GM12801 (cell line): Measurements from ENCODE around the gene TNIP3.

Experiments used
- CTCF ChIP-seq: IDR thresholded peaks from one replicate; pipeline ENCODE4 v1.5.1; 2011; ENCODE audit warnings: control low read depth; ENCODE audit not compliant: insufficient read length; ENCODE audit errors: extremely low read depth

Gene TNIP3

GRCh38 chr4:121145430-121145829 lies 18.7 kb downstream of the TNIP3 start:
- TF ChIP-seq CTCF, result no peak

DNA sequence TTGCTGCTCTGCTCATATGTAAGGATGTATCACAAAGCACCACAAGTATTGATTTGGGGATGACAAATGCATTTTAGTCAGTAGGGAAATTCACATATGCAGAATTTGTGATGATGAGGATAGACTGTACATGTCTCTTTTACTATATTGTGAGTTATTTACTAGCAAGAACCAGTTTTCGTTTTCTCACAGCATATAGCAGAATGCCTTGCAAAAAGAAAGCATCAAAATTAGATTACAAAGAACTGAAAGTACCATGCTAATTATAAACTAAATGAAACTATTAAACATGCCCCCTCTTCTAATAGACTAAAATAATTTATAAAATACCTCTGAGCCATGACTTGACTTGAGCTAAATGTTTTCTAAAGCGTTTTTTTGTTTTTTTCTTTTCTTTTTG lies 20.1 kb downstream of the TNIP3 start:
- no peak for TF ChIP-seq CTCF

DNA sequence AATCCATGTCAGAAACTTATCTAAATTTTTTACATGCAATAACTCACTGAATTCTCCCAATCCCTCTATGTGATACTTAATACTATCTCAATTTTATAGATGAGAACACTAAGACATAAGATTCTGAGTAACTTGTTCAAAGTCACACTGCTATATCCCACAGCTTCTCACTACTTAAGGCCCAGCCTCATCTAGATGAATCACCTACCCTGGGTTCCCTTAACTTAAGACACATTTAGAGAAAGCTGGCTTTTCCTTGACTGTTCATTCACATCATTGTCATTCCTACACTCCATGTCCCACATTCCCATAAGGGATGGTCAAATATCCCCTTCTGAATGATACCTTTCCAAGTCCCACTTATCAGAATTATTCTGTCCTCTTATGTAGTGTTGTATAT lies 21.0 kb downstream of the TNIP3 start:
- TF ChIP-seq CTCF, result no peak

DNA sequence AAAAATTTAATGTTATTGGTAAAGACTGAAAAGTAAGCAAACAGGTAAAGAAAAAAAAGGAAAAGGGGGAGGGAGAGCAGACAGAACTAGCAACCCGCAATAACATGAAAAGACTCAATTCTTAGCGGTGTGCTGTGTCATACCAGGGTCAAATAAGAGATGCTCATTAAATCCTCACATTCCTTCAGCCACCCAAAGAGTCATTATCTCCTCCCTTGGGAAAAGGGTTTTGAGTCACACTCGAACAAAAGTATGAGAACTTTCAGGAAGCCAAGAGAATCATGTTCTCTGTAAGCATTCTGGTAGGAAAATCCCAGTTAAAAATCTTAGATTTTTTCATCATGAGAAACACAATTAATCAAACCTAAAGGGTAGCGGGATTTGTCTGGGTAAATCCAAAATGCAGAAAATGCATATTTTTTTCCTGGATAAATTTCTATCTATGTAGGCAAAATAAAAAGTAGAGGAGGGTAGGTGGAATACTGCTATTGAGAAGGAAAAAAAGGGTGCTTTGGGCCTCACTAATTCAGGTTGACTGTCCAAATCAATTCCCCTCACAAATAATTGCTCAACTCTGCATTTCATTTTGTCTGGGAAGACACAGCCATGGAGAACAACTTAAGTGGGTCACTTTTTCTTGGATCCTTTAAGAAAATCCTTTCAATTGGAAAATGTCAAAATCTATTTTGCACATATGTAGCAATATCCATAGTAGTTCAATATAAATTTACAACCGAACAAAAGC lies 23.2 kb downstream of the TNIP3 start:
- no peak for TF ChIP-seq CTCF

GRCh38 chr4:121139533-121140222 lies 24.4 kb downstream of the TNIP3 start:
- TF ChIP-seq CTCF, result no peak

- TF ChIP-seq CTCF, result no peak
Observed at GRCh38 chr4:121138039-121138825, 25.9 kb downstream of the TNIP3 start.

- TF ChIP-seq CTCF, result no peak
Observed at GRCh38 chr4:121130326-121130660, 33.8 kb downstream of the TNIP3 start.
